HepG2 (cell line): ENCODE measurements around the gene TOMM6. TPM values are rescaled to one million over a fixed set of nuclear protein-coding genes. Genes with fewer than 3 reads are reported as not detected.
A peak's percentile ranks its signal among the peaks of the same experiment; 100 is the strongest.

Experiments
- ATF4 ChIP-seq, 2 experiments: fragments of 450-650 bp in 1 of 2; sonication (generic) in 1 of 2; formaldehyde crosslinking; IDR thresholded peaks; 2 replicates each; pipeline versions ENCODE4 v1.5.0 to v1.8.0; 2020 to 2022; ENCODE audit warnings: mild to moderate bottlenecking in 1 of 2, missing genetic modification reagents in 1 of 2
- ATF6 ChIP-seq: sonication (generic); formaldehyde crosslinking; conservative IDR thresholded peaks from 2 replicates; pipeline ENCODE4 v1.4.0; 2020; ENCODE audit warnings: missing genetic modification reagents
- HMGXB4 ChIP-seq, 2 experiments: sonication (generic) in 1 of 2; formaldehyde crosslinking in 1 of 2; IDR thresholded peaks; 2 replicates each; pipeline versions ENCODE4 v1.4.0 to v1.6.1; 2018 to 2020; ENCODE audit warnings: missing genetic modification reagents in 2 of 2, borderline replicate concordance in 1 of 2, low read depth in 1 of 2, mild to moderate bottlenecking in 1 of 2, missing biosample characterization in 1 of 2
- HNF4A ChIP-seq: sonication (generic); formaldehyde crosslinking; IDR thresholded peaks from 2 replicates; pipeline ENCODE4 v1.4.0; 2020; ENCODE audit warnings: missing genetic modification reagents
- HNRNPLL ChIP-seq: fragments of 200-400 bp; formaldehyde crosslinking; IDR thresholded peaks from 2 replicates; pipeline ENCODE4 v1.6.1; 2017; ENCODE audit warnings: mild to moderate bottlenecking, low read depth, low read length; ENCODE audit not compliant: poor library complexity, severe bottlenecking
- IRX3 ChIP-seq: sonication (generic); formaldehyde crosslinking; IDR thresholded peaks from 2 replicates; pipeline ENCODE4 v1.8.1; 2023; ENCODE audit warnings: mild to moderate bottlenecking, low read depth, missing genetic modification reagents, borderline replicate concordance
- MAFK ChIP-seq, 2 experiments: IDR thresholded peaks in 1 of 2; conservative IDR thresholded peaks in 1 of 2; 2 replicates each; pipeline ENCODE4 v1.6.1; 2011; ENCODE audit warnings: improper control_type of control experiment in 2 of 2, low read length in 2 of 2
- MNT ChIP-seq: fragments of 450-650 bp; IDR thresholded peaks from 2 replicates; pipeline ENCODE4 v1.6.1; 2016
- NFKBIZ ChIP-seq: IDR thresholded peaks from 2 replicates; pipeline ENCODE4 v1.6.1; 2018; ENCODE audit warnings: missing genetic modification reagents, missing compliant biosample characterization
- RNF219 ChIP-seq: sonication (generic); formaldehyde crosslinking; IDR thresholded peaks from 2 replicates; pipeline ENCODE4 v1.5.0; 2020; ENCODE audit warnings: mild to moderate bottlenecking, missing genetic modification reagents
- SIX4 ChIP-seq: sonication (generic); formaldehyde crosslinking; IDR thresholded peaks from 2 replicates; pipeline ENCODE4 v1.4.0; 2020; ENCODE audit warnings: missing genetic modification reagents
- YEATS4 ChIP-seq: sonication (generic); formaldehyde crosslinking; IDR thresholded peaks from 2 replicates; pipeline ENCODE4 v1.4.0; 2020; ENCODE audit warnings: missing genetic modification reagents, borderline replicate concordance
- ZBTB10 ChIP-seq: sonication (generic); formaldehyde crosslinking; IDR thresholded peaks from 2 replicates; pipeline ENCODE4 v1.4.0; 2020; ENCODE audit warnings: missing genetic modification reagents, borderline replicate concordance
- ZFP41 ChIP-seq: sonication (generic); formaldehyde crosslinking; IDR thresholded peaks from 2 replicates; pipeline ENCODE4 v1.4.0; 2020; ENCODE audit warnings: mild to moderate bottlenecking, missing genetic modification reagents, borderline replicate concordance
- polyA plus RNA-seq, 8 experiments: library from polyadenylated mRNA; depleted of rRNA in 3 of 8; stranded (reverse) in 7 of 8; unstranded in 1 of 8; fragments of >200 nt; fragmentation: Illumina TruSeq in 4 of 8; extraction: Trizol in 4 of 8; gene quantifications; 2 replicates each; pipeline versions ENCODE4 v1.2.1 to v1.2.3, GENCODE V29; 2011 to 2016; ENCODE audit warnings: low read depth in 4 of 8, missing spikeins in 1 of 8, mixed read lengths in 1 of 8; ENCODE audit not compliant: insufficient read depth in 1 of 8
- total RNA-seq, 5 experiments: library from RNA; depleted of rRNA; stranded (reverse); fragments of >200 nt; fragmentation: Illumina TruSeq; extraction: Trizol; gene quantifications; 2 replicates each; pipeline ENCODE4 v1.2.3, GENCODE V29; 2016; ENCODE audit warnings: low read depth in 1 of 5

The TOMM6 gene
- total and polyA plus RNA-seq, 2 of the 13 experiments (the other 11 are each of a cell fraction or from before 2014, with no cell fraction given), result 320 to 321 TPM

- TF ChIP-seq MNT, result peak; percentile 14; the same call in 1 of the 2 replicates
- TF ChIP-seq YEATS4 (CRISPR knock-in tag), result peak; percentile 94
- TF ChIP-seq MAFK (conservative IDR thresholded peaks at IDR 0.05 in 1 of 2, IDR thresholded peaks at IDR 0.05 in 1 of 2; ENCODE audit: low read length in 2 of 2), result no peak
- TF ChIP-seq HMGXB4 (CRISPR knock-in tag; IDR thresholded peaks at IDR 0.05; ENCODE audit: borderline replicate concordance in 1 of 2, low read depth in 1 of 2), result peak; percentile 99 to 100
- peak; percentile 78; the same call in 1 of the 2 replicates for TF ChIP-seq SIX4 (CRISPR knock-in tag)
- TF ChIP-seq HNF4A (CRISPR knock-in tag), result 0 out of 2 replicates have a peak, but pooled peaks have one; percentile 20
- TF ChIP-seq RNF219 (CRISPR knock-in tag), result 0 out of 2 replicates have a peak, but pooled peaks have one; percentile 7
- no peak for TF ChIP-seq ATF4 (CRISPR knock-in tag; IDR thresholded peaks at IDR 0.05)
- TF ChIP-seq ZBTB10, result peak; percentile 34; the same call in 1 of the 2 replicates
- TF ChIP-seq IRX3 (CRISPR knock-in tag), result 0 out of 2 replicates have a peak, but pooled peaks have one; percentile 26
- 0 out of 2 replicates have a peak, but pooled peaks have one; percentile 52 for TF ChIP-seq ZFP41 (CRISPR knock-in tag)
- TF ChIP-seq HNRNPLL, result peak; percentile 90
- TF ChIP-seq ATF6 (CRISPR knock-in tag), result no peak
- TF ChIP-seq NFKBIZ (CRISPR knock-in tag), result no peak
Observed at GRCh38 chr6:41787219-41787917, at the start of gene TOMM6 (continued).
